ENCODE data around the gene KIDINS220. TPM values are rescaled to one million over a fixed set of nuclear protein-coding genes. Genes with fewer than 3 reads are reported as not detected.

The KIDINS220 gene
- total and polyA plus RNA-seq, 2 experiments from 2014 or later = 12.8 to 38.2 TPM

DNA sequence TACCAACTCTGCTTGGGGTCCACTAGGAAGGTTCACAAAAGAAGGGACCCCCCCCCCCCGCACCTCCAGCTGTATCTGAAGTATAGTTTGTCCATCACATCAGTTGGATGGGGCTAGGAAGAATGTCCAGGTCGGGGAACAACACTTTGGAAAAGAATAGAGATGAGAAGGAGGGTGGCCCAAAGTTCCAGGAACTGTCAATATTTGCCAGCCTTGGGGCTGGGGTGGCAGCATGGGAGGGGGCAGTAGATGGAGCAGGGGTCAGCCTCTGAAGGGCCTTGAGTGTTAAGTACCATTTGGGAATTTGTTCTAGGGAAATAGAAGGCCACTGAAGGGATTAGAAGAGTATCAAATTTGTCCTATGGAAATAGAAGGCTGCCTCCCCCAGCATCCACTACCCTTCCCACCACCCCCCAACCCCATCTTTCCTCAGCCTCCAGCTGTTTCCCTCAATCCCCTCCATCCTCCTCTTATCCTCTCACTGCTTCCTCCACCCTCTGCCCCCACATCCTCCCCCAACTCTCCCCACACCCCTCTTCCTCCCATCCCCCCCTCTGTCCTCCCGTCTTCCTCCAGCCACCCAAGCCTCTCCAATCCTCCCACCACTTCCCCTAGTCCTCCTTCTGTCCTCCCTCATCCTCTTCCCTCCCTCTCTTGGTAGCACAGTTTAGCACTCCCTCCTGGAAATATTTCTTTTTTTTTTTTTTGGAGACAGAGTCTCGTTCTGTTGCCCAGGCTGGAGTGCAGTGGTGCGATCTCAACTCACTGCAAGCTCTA, 2.0 kb upstream of the KIDINS220 start (continued):
- TF ChIP-seq, protein P1, sequence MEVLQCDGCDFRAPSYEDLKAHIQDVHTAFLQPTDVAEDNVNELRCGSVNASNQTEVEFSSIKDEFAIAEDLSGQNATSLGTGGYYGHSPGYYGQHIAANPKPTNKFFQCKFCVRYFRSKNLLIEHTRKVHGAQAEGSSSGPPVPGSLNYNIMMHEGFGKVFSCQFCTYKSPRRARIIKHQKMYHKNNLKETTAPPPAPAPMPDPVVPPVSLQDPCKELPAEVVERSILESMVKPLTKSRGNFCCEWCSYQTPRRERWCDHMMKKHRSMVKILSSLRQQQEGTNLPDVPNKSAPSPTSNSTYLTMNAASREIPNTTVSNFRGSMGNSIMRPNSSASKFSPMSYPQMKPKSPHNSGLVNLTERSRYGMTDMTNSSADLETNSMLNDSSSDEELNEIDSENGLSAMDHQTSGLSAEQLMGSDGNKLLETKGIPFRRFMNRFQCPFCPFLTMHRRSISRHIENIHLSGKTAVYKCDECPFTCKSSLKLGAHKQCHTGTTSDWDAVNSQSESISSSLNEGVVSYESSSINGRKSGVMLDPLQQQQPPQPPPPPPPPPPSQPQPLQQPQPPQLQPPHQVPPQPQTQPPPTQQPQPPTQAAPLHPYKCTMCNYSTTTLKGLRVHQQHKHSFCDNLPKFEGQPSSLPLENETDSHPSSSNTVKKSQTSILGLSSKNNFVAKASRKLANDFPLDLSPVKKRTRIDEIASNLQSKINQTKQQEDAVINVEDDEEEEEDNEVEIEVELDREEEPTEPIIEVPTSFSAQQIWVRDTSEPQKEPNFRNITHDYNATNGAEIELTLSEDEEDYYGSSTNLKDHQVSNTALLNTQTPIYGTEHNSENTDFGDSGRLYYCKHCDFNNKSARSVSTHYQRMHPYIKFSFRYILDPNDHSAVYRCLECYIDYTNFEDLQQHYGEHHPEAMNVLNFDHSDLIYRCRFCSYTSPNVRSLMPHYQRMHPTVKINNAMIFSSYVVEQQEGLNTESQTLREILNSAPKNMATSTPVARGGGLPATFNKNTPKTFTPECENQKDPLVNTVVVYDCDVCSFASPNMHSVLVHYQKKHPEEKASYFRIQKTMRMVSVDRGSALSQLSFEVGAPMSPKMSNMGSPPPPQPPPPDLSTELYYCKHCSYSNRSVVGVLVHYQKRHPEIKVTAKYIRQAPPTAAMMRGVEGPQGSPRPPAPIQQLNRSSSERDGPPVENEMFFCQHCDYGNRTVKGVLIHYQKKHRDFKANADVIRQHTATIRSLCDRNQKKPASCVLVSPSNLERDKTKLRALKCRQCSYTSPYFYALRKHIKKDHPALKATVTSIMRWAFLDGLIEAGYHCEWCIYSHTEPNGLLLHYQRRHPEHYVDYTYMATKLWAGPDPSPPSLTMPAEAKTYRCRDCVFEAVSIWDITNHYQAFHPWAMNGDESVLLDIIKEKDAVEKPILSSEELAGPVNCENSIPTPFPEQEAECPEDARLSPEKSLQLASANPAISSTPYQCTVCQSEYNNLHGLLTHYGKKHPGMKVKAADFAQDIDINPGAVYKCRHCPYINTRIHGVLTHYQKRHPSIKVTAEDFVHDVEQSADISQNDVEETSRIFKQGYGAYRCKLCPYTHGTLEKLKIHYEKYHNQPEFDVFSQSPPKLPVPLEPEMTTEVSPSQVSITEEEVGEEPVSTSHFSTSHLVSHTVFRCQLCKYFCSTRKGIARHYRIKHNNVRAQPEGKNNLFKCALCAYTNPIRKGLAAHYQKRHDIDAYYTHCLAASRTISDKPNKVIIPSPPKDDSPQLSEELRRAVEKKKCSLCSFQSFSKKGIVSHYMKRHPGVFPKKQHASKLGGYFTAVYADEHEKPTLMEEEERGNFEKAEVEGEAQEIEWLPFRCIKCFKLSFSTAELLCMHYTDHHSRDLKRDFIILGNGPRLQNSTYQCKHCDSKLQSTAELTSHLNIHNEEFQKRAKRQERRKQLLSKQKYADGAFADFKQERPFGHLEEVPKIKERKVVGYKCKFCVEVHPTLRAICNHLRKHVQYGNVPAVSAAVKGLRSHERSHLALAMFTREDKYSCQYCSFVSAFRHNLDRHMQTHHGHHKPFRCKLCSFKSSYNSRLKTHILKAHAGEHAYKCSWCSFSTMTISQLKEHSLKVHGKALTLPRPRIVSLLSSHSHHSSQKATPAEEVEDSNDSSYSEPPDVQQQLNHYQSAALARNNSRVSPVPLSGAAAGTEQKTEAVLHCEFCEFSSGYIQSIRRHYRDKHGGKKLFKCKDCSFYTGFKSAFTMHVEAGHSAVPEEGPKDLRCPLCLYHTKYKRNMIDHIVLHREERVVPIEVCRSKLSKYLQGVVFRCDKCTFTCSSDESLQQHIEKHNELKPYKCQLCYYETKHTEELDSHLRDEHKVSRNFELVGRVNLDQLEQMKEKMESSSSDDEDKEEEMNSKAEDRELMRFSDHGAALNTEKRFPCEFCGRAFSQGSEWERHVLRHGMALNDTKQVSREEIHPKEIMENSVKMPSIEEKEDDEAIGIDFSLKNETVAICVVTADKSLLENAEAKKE (CRISPR knock-in tag; IDR thresholded peaks at IDR 0.05) = no peak
- TF ChIP-seq NANOG (IDR thresholded peaks at IDR 0.05; ENCODE audit: borderline replicate concordance) (no peak), EZH2 (IDR thresholded peaks at IDR 0.05; ENCODE audit: low read depth, unreplicated experiment) (no peak), EZH2phosphoT487 (IDR thresholded peaks at IDR 0.05; ENCODE audit: unreplicated experiment) (no peak), POLR2AphosphoS5 (IDR thresholded peaks at IDR 0.05; ENCODE audit: low read depth) (no peak), ZNF114 (CRISPR knock-in tag; IDR thresholded peaks at IDR 0.05) (no peak), STAT1 (IDR thresholded peaks at IDR 0.05; ENCODE audit: unreplicated experiment) (no peak), CREB1 (CRISPR knock-in tag; IDR thresholded peaks at IDR 0.05; ENCODE audit: low read depth) (no peak)
- TF ChIP-seq, protein P2, sequence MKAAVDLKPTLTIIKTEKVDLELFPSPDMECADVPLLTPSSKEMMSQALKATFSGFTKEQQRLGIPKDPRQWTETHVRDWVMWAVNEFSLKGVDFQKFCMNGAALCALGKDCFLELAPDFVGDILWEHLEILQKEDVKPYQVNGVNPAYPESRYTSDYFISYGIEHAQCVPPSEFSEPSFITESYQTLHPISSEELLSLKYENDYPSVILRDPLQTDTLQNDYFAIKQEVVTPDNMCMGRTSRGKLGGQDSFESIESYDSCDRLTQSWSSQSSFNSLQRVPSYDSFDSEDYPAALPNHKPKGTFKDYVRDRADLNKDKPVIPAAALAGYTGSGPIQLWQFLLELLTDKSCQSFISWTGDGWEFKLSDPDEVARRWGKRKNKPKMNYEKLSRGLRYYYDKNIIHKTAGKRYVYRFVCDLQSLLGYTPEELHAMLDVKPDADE (IDR thresholded peaks at IDR 0.05) = no peak
- TF ChIP-seq, protein P3, sequence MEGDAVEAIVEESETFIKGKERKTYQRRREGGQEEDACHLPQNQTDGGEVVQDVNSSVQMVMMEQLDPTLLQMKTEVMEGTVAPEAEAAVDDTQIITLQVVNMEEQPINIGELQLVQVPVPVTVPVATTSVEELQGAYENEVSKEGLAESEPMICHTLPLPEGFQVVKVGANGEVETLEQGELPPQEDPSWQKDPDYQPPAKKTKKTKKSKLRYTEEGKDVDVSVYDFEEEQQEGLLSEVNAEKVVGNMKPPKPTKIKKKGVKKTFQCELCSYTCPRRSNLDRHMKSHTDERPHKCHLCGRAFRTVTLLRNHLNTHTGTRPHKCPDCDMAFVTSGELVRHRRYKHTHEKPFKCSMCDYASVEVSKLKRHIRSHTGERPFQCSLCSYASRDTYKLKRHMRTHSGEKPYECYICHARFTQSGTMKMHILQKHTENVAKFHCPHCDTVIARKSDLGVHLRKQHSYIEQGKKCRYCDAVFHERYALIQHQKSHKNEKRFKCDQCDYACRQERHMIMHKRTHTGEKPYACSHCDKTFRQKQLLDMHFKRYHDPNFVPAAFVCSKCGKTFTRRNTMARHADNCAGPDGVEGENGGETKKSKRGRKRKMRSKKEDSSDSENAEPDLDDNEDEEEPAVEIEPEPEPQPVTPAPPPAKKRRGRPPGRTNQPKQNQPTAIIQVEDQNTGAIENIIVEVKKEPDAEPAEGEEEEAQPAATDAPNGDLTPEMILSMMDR (conservative IDR thresholded peaks at IDR 0.05; ENCODE audit: low read depth in 2 of 2) = no peak
- TF ChIP-seq, protein P4, sequence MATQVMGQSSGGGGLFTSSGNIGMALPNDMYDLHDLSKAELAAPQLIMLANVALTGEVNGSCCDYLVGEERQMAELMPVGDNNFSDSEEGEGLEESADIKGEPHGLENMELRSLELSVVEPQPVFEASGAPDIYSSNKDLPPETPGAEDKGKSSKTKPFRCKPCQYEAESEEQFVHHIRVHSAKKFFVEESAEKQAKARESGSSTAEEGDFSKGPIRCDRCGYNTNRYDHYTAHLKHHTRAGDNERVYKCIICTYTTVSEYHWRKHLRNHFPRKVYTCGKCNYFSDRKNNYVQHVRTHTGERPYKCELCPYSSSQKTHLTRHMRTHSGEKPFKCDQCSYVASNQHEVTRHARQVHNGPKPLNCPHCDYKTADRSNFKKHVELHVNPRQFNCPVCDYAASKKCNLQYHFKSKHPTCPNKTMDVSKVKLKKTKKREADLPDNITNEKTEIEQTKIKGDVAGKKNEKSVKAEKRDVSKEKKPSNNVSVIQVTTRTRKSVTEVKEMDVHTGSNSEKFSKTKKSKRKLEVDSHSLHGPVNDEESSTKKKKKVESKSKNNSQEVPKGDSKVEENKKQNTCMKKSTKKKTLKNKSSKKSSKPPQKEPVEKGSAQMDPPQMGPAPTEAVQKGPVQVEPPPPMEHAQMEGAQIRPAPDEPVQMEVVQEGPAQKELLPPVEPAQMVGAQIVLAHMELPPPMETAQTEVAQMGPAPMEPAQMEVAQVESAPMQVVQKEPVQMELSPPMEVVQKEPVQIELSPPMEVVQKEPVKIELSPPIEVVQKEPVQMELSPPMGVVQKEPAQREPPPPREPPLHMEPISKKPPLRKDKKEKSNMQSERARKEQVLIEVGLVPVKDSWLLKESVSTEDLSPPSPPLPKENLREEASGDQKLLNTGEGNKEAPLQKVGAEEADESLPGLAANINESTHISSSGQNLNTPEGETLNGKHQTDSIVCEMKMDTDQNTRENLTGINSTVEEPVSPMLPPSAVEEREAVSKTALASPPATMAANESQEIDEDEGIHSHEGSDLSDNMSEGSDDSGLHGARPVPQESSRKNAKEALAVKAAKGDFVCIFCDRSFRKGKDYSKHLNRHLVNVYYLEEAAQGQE (IDR thresholded peaks at IDR 0.05; ENCODE audit: unreplicated experiment) = no peak

Data from GM23338 (cell line).